ENCODE data around the gene EIF4E. TPM values are rescaled to one million over a fixed set of nuclear protein-coding genes. Genes with fewer than 3 reads are reported as not detected.
A peak's percentile ranks its signal among the peaks of the same experiment; 100 is the strongest.
"Not testable (repeated sequence)": the region's sequence is repeated elsewhere in the genome, so short reads cannot be mapped to it uniquely, and the experiment has no call there.

Gene EIF4E, protein sequence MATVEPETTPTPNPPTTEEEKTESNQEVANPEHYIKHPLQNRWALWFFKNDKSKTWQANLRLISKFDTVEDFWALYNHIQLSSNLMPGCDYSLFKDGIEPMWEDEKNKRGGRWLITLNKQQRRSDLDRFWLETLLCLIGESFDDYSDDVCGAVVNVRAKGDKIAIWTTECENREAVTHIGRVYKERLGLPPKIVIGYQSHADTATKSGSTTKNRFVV
- 217 and 338 TPM in 2 replicates for total RNA-seq (2014; rRNA removed; shearing (Covaris generic))

DNA sequence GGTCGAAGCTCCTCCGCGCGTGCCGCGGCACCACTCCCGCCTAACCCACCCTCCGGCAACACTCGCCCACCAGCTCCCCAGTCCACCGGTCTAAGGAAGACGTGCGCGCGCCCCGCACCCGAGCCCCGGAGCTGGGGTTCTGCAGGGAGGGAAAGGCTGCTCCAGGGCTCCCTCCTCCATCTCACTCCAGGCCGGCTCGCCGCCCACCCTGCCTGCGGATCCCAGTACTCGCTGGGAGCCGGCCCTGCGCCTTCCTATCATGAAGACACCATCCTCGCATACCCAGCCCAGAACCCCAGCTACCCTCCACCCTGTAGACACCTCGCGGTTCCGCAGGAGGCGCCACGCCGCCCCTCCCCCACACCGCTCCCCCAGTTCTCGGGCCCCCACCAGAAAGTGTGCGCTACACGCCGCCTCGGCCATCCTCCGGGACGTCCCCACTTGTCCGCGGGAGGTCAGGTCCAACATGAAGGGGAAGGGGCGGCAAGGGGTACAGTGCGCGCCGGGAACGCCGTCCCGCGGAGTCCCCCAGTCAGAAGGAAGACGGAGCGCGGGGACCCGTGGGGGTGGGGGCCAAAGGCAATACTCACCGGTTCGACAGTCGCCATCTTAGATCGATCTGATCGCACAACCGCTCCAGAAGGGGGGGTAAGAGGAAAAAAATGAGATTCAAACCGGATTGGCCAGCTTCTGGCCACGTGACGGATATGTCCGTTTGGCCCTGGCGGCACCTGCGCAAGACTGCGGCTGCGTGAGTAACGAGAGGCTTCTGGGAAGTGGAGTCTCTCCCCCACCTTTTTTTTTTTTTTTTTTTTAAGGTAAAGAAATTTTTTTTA, at the start of gene EIF4E:
TSS of gene EIF4E (minus strand) at position 629 of the 836 bp plus-strand sequence. CDS start at position 608, 21 bp downstream.
- peak; percentile 96 for DNase-seq (ENCODE audit: low spot score)

DNA sequence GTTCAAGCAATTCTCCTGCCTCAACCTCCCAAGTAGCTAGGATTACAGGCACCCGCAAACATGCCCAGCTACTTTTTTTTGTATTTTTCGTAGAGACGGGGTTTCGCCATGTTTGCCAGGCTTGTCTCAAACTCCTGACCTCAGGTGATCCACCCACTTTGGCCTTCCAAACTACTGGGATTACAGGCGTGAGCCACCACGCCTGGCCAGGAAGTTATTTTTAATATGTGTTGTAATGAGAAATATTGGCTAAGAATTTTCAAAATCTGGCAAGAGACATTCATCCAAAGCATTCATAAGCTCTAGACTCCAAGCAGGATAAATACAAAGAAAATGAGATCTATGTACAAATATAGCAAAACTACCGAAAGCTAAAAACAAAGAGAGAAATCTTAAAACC, 48.6 kb upstream of the EIF4E start:
- no peak for DNase-seq (ENCODE audit: low spot score)

DNA sequence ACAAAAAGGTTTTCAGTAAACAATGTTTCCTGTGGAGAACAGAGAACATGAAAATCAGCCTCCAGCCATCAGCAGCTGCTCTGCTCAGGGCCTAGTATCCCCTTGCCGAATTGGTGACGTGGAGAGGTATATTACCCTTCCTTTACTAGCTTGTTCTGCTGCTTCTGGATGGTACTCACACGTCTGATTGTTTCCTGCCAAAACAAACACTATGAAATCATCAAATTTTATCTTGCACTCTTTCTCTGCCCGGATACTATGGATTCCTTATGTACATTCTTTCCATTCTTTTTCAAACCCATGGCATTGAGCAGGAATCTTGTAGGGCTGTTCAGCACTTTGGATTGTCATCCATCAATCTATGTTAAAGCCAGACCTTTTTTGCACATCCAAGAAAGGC, 47.8 kb upstream of the EIF4E start:
- no peak for DNase-seq (ENCODE audit: low spot score)

DNA sequence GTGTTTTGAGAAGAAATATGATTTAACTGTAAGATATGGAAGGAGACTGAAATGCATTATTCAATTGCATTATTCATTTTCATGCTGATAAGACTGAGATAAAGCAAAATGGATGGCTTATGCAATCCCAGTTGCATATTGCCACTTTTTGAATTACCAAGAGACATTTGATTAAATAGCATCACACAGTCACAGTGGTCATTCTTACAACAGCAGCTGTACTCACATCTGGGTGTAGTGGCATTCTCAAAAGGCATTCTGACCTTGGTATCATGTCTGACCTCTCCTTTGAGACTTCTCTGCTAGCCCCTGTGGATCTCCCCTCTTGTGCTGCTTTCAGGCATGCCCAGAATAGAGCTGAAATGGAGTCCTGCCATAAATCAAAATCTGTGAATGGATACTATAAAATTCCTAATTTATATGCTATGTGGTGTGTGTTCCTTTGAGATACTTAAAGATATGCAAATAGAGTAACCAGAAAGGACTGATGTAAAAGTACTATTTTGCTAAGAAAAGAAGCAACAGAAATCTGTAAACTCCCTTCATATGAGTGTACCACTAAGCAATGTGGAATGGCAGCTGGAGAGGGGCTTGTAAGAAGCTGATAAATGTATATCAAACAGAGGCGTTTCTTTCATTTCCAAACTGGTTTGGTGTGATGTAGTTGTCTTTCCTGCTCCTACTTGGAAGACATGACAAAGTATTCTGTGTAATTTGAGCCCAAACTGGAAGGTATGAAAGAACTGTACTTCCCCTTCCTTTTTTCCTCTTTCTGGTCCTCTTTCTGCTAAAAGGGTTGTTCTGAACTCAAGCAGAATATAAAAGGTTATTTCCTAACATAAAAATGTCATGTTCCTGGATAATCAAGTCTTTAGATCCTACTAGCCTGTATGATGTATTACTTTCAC, 41.2 kb upstream of the EIF4E start:
- no peak for DNase-seq (ENCODE audit: low spot score)

DNA sequence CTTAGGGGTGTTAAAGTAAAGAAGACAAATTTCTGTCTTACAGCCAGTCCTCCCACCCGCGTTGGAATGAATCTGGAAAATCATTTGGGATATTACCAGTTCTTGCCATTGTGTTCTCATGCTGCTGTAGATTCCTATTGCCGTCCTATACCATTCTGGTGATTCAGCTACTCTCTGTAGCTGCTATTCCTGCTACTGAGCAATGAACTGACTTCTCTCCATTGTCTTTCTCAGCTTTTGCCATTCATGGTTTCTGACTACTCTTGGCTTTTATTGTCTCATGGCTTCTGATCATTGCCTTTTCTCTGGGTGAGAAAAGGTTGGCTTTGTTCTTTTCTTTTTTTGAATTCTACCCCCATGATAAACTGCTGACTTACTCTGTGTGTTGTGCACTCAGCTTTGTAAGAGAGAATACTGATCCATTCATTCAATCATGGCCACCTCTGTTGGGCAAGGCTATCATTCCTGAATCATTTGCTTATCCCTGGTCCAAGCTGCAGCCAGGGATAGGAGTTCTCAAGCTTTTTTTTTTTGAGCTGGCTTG, 38.9 kb upstream of the EIF4E start:
- no peak for DNase-seq (ENCODE audit: low spot score)

DNA sequence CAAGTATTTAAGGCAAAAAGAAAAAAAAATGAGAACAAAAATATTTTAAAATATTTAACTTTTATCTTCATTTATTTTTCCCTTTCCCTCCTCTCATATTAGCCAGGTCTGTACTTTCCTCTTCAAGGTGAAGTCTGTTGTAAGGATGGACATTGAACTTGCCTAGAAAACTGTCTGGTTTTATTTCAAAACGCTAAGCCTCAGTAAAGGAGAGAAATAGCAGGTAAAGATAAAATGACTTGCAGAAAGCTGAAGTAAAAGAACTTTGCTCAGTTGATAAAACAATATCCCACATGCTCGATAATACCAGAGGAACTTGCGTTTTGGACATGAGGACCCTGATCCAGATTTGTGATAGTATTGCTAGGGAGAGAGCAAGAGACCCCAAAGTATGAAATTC, 38.0 kb upstream of the EIF4E start:
- DNase-seq (ENCODE audit: low spot score) = no peak

DNA sequence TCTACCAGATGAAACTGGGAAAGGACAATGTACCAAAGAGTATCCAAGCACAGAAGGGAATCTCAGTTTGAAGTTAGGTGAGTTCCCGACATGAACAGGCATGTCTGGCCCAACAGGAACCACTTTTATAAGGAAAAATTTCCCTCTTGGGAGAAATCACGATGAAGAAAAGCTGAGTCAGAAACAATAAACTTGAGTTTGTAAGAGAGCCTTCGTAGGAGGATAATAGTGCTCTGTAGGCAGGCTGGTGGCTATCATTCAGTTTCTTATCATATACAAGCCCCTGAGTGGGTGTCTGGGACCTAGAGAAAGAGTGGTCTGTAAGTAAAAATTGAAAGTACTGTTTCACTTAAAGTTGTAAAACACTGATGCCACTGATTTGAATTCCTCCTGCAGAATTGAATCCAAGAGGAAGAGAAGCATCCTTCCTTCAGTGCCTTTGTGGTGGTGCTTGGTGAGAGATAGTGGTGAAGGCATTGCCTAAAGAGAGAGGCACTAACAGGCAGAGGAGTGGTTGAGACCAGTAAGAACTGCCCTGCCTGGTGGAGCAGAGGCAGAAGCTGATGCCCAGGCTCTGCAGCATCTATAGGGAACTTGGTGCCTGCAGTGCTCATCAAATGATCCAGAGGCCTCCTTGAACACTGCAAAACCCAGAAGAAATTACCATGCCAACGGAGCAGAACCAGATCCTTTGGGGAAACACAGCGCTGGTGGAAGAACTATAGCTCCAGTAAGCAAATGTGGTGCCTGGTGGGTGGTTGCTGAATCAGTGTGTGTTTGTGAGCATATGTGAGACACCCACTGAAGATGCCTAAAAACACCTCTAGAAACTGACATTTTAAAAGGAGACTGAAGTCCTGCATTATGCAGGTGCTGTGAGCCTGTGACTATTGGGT, 34.9 kb upstream of the EIF4E start:
- no peak for DNase-seq (ENCODE audit: low spot score)

DNA sequence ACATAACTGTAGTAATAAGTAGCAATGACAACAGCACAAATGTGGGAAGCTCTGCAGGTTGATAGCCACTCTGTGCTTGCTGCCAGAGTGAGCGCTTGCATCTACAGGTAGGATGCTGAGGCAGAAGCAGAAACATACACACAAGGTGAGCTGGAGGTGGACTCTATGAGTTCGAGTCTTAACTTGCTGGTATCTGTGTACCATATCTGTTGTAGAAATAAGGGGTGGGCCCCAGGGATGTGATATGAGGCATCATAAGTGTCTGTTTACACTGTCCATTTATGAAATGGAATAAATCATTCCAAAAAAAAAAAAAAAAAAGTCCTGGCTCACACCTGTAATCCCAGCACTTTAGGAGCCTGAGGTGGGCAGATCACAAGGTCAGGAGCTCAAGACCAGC, 32.8 kb upstream of the EIF4E start:
- DNase-seq (ENCODE audit: low spot score) = no peak

DNA sequence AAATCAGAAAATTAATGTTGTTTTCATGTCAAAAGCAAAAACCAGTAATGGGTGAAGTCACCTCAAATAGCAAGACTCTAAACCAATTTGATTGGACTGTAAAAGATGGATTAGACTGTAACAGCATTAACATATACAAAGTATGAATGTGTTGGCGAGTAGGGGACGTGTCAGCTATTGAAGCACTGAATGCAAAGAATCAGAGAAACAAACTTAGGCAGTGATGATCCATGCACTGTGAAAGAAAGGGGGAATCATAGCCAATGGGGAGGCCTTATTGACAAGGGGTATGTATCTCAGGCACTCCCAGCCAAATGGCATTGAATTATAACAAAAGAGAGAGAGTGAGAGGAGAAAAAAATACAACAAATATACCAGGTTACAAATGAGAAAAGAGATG, 30.5 kb upstream of the EIF4E start:
- no peak for DNase-seq (ENCODE audit: low spot score)

DNA sequence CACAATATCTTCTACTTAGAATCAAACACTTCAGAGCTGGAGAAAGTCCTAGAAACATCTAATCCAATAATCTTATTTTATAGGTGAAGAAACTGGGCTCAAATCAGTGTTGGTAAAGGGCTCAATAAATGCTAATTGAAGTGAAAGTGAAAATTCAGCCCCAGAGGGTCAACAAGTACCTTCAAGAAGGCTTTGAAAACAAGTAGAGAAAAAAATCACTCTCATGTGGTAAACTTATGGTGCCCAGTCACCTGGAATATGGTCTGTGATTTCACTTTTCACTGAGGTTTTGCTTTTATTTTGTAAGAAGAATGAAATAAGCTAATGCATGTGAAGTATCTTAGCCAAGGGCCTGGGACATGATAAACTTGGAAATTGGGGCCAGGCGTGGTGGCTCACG, 29.1 kb upstream of the EIF4E start:
- no peak for DNase-seq (ENCODE audit: low spot score)

DNA sequence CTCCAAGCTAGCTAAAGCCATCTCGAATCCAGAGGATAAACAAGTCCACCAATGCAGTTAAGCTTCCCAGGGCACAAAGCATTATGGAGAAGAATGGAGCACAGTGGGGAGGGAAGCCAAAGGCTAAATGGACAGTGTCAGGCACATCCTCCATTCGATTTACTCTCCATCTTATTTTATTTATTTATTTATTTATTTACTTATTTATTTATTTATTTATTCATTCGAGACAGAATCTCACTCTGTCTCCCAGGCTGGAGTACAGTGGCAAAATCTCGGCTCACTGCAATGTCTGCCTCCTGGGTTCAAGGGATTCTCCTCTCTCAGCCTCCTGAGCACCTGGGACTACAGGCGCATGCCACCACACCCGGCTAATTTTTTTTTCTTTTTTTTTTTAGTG, 26.3 kb upstream of the EIF4E start:
- no peak for DNase-seq (ENCODE audit: low spot score)

DNA sequence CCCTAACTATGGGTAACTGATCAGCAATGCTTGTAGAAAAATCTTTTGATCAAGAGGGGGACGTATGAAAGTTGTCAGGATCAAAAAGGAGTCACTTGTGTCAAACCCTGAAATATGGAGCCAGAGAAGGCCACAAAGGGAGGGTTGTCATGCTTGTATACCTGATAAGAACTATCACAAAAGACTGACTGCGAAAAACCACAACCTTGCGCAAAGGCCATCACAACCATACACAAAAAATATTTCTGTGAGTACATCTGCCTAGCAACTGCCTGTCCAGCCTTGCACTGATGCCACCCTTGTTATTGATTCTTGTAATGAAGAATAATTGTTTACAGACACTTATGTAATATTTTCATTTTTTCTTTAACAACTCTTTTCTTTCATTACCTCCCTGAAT, 22.8 kb upstream of the EIF4E start:
- DNase-seq (ENCODE audit: low spot score) = no peak

DNA sequence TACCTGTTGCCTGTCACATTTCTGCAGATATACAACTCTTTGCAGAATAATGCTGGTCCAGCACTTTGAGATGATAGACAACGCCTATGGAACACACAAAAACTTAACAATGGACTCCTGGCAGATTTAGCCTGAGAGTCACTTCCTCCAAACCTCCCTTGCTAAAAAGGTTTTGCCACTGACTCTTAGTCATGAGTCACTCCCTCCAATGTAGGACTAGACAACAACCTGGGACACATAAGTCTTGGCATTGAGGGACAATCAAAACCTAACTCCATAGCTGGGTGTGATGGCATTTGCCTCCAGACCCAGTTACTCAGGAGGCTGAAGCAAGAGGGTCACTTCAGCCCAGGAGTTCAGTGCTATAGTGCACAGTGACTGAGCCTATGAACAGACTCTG, 22.0 kb upstream of the EIF4E start:
- DNase-seq (ENCODE audit: low spot score) = no peak

DNA sequence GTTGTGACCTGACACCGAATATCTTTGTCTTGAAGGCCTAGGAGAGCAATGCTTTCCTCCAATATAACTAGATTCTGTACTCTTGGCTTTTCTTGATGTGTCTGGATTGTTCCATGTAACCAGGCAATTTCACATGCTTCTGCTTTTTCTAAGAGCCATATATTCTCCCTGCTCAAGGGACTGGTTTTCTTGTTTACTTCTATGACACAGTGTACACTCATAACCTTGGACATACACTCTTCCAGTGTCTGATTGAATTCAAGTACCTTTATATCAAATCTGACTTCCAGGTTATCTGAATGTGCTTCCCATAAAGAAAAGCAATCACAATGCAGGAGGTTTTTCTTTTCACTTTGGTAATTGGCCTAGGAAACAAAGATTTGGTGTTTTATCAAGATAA, 17.4 kb upstream of the EIF4E start:
- DNase-seq (ENCODE audit: low spot score) = no peak

DNA sequence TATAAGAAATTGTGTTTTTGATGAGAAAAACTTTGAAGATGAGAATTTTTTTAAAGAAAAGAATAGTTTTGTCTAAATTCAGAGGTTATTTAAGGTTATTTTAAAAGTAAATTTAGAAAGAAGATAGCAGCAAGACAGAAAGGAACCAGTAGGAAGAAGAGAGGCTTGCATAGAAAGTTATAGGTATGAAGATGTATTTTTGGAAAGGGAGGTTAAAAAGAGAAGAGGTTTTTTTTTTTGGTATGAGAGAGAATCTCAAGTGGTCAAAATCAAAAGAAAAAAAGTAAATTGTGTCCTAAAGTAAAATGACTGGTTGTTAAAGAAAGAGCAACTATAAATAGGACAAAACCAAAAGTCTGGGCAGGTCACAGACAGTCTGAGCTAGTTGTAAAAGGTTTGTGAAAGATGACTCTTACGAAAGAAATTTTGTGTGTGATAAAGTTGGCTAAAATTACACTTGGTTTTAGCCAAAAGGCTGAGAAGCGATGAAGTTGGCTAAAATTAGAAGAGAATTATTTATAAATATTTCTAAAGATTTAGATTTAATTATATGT, 16.4 kb upstream of the EIF4E start:
- no peak for DNase-seq (ENCODE audit: low spot score)

DNA sequence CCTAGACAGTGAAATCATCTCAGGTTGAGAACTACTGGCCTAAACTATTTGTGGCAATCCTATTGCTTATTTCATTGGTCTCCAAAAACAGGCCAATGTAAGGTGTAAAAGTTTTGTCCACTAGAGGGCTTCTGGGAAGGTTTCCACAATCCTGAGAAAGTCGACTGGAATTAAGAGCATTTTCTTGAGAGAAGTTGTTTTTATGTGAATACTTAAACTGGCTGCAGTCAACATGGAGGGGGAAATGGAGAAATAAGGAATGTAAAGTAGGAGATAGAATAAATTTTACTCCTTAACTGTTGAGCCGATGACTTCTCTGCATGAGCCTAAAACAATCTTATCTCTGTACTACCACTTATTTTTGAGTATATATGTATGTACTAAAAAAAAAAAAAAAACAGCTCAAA, 11.0 kb upstream of the EIF4E start:
- peak; percentile 48 for DNase-seq (ENCODE audit: low spot score)

DNA sequence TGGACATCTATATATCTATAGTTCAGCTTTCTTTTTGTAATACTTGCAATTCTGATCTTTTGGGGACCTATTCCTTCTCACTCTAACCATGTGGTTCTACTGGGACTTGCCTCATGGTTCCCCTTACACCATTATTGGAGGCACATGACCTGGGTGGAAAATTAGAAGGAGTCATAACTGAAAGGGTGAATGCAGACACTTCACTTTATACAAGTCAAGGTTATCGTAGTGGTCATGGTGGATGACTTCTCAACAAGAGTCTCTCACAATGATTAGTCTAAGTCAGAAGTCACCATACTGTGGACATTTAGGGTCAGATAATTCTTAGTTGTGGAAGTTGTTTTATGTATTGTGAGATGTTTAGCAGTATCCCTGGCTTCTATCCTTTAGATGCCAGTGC, 10.5 kb upstream of the EIF4E start:
- DNase-seq (ENCODE audit: low spot score) = no peak

DNA sequence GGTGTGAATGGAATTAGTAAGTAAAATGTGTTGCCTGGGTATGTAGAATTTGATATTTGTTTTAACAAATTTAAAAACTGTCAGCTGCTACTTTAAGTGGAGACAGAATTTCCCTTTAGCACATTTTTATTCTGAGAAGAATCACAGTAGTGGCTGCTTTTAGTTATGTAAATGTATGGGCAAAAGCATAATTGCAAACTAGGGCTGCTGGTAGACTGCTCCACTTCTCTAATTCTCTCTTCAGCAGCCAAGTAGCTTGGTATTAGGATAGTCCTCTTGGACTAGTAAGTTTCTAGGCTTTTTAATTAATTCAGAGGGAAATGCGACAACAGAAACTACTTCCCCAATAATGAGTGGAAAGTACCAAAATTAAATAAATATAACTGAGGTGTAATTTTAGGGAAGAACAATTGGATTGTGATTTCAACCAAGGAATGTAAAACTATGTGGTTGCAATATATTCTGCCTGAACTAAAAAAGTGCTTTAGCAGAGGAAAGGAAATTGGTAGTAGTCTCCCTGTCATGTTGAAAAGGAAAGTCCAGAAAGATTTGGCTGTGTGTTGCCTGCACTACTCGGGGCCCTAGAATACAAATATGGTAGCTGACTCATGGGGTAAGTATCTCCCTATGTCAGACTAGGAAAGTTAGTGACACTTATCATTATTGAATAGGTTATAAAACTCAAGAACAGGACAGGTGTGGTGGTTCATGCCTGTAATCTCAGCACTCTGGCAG, 9.2 kb upstream of the EIF4E start:
- no peak for DNase-seq (ENCODE audit: low spot score)

DNA sequence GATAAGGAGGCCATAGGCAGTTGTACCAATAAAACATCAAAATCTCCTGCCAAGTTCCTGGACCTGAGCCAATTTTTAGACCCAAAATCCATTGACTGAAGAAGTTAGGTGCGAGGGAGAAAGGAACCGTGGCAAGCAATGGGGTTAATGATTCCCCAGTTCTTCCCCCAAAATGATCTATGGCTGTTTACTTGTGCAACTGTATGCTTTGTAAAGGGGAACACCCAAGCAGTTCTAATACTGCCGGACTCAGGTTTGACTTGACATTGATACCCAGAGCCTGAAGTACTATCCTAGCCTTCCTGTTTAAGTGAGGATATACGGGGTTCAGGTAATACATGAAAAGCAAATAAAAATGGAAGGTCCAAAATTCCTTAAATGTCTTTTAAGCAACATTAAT, 6.7 kb upstream of the EIF4E start:
- no peak for DNase-seq (ENCODE audit: low spot score)

DNA sequence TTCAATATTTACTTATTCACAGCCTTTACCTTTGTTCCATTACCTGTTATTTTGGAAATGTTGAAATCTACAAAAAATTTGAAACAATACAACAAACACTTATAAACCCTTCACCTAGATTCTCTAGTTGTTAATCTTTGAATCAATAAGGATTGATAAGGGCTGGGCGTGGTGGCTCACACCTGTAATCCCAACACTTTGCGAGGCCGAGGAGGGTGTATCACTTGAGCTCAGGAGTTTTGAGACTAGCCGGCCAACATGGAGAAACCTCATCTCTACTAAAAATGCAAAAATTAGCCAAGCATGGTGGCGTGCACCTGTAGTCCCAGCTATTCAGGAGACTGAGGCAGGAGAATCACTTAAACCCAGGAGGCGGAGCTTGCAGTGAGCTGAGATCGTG, 5.9 kb upstream of the EIF4E start:
- not testable (repeated sequence) for DNase-seq (ENCODE audit: low spot score)

All from A172 (cell line).